NCI-H2171 treated with DMSO at 0.1 percent for 48 hours (cell line): ENCODE measurements around the gene TNIK.
A peak's percentile ranks its signal among the peaks of the same experiment; 100 is the strongest.

Experiments
- DNase-seq: peaks from one replicate; lab custom pipeline; 2025; lab: John Stamatoyannopoulos, UW

The TNIK gene

GRCh38 chr3:171283183-171283847 lies 176.9 kb downstream of the TNIK start:
- no peak for DNase-seq

GRCh38 chr3:171282041-171282440 lies 178.2 kb downstream of the TNIK start:
- DNase-seq, result peak; percentile 47

- DNase-seq, result no peak
Observed at GRCh38 chr3:171281256-171281992, 178.8 kb downstream of the TNIK start.

- DNase-seq, result no peak
Observed at GRCh38 chr3:171279972-171280371, 180.2 kb downstream of the TNIK start.

- DNase-seq, result no peak
Observed at GRCh38 chr3:171278299-171278590, 182.0 kb downstream of the TNIK start.

- no peak for DNase-seq
Observed at GRCh38 chr3:171277456-171278298, 182.5 kb downstream of the TNIK start.

- no peak for DNase-seq
Observed at GRCh38 chr3:171276923-171277322, 183.3 kb downstream of the TNIK start.

GRCh38 chr3:171274222-171274621 lies 186.0 kb downstream of the TNIK start:
- no peak for DNase-seq

GRCh38 chr3:171270541-171270940 lies 189.7 kb downstream of the TNIK start:
- no peak for DNase-seq

GRCh38 chr3:171269542-171269941 lies 190.7 kb downstream of the TNIK start:
- DNase-seq, result no peak

- DNase-seq, result no peak
Observed at GRCh38 chr3:171268677-171269076, 191.5 kb downstream of the TNIK start.

- no peak for DNase-seq
Observed at GRCh38 chr3:171267104-171267503, 193.1 kb downstream of the TNIK start.

GRCh38 chr3:171266740-171267073 lies 193.5 kb downstream of the TNIK start:
- DNase-seq, result no peak

GRCh38 chr3:171266034-171266739 lies 194.0 kb downstream of the TNIK start:
- no peak for DNase-seq

- DNase-seq, result no peak
Observed at GRCh38 chr3:171264758-171265157, 195.4 kb downstream of the TNIK start.

- DNase-seq, result no peak
Observed at GRCh38 chr3:171262431-171262830, 197.8 kb downstream of the TNIK start.

GRCh38 chr3:171261487-171261886 lies 198.7 kb downstream of the TNIK start:
- DNase-seq, result no peak

GRCh38 chr3:171260899-171261298 lies 199.3 kb downstream of the TNIK start:
- DNase-seq, result no peak

GRCh38 chr3:171260466-171260865 lies 199.7 kb downstream of the TNIK start:
- no peak for DNase-seq

- DNase-seq, result no peak
Observed at GRCh38 chr3:171258316-171258715, 201.9 kb downstream of the TNIK start.

- no peak for DNase-seq
Observed at GRCh38 chr3:171257251-171258203, 202.7 kb downstream of the TNIK start.
